Muscle layer of colon (tissue), 2 donors: Measurements from ENCODE around the gene CHMP5.

ENCODE experiments used
- H3K27ac ChIP-seq: one replicate; pipeline ENCODE4 v1.7.0; 2013; ENCODE audit warnings: low read depth, mild to moderate bottlenecking, low read length, moderate library complexity
- H3K27me3 ChIP-seq, 2 donors: one replicate each; pipeline ENCODE4 v1.7.0; 2013; ENCODE audit warnings: low read length in 2 of 2, mild to moderate bottlenecking in 2 of 2; ENCODE audit not compliant: insufficient read depth in 2 of 2, control insufficient read depth in 1 of 2
- H3K36me3 ChIP-seq: one replicate; pipeline ENCODE4 v1.7.0; 2013; ENCODE audit warnings: mild to moderate bottlenecking, low read length; ENCODE audit not compliant: insufficient read depth
- H3K4me1 ChIP-seq: one replicate; pipeline ENCODE4 v1.7.0; 2013; ENCODE audit warnings: mild to moderate bottlenecking, low read length; ENCODE audit not compliant: insufficient read depth
- H3K4me3 ChIP-seq, 2 donors: one replicate each; pipeline ENCODE4 v1.7.0; 2013; ENCODE audit warnings: low read length in 2 of 2, low read depth in 1 of 2, mild to moderate bottlenecking in 1 of 2, moderate library complexity in 1 of 2
- H3K9ac ChIP-seq: one replicate; pipeline ENCODE4 v1.7.0; 2013; ENCODE audit warnings: low read length
- H3K9me3 ChIP-seq: one replicate; pipeline ENCODE4 v1.7.0; 2013; ENCODE audit warnings: mild to moderate bottlenecking, low read length
- donor health status: abdominal sarcoma.
- donor health status: Adenocarcinoma of cecum.

CHMP5 gene

GRCh38 chr9:33230756-33231622, 33.9 kb upstream of the CHMP5 start:
- Histone ChIP-seq H3K9ac (no peak overlapping the region), H3K4me3 (no peak overlapping the region), H3K36me3 (no peaks in the 10 kb centered on the region), H3K9me3 (no peaks in the 10 kb centered on the region), H3K27ac (no peak overlapping the region), H3K4me1 (no peaks in the 10 kb centered on the region), H3K27me3 (no peaks in the 10 kb centered on the region)

- Histone ChIP-seq H3K4me3 (no peak overlapping the region), H3K9me3 (no peaks in the 10 kb centered on the region), H3K36me3 (no peaks in the 10 kb centered on the region), H3K4me1 (no peaks in the 10 kb centered on the region), H3K27me3 (no peaks in the 10 kb centered on the region), H3K9ac (no peak overlapping the region), H3K27ac (no peak overlapping the region)
These were observed 33.3 kb upstream of the CHMP5 start for GRCh38 chr9:33231623-33231942.

GRCh38 chr9:33232815-33233214, 32.0 kb upstream of the CHMP5 start:
- Histone ChIP-seq H3K27ac (no peak overlapping the region), H3K36me3 (no peaks in the 10 kb centered on the region), H3K9ac (no peak overlapping the region), H3K4me3 (no peak overlapping the region), H3K9me3 (no peaks in the 10 kb centered on the region), H3K4me1 (no peaks in the 10 kb centered on the region), H3K27me3 (no peaks in the 10 kb centered on the region)

DNA sequence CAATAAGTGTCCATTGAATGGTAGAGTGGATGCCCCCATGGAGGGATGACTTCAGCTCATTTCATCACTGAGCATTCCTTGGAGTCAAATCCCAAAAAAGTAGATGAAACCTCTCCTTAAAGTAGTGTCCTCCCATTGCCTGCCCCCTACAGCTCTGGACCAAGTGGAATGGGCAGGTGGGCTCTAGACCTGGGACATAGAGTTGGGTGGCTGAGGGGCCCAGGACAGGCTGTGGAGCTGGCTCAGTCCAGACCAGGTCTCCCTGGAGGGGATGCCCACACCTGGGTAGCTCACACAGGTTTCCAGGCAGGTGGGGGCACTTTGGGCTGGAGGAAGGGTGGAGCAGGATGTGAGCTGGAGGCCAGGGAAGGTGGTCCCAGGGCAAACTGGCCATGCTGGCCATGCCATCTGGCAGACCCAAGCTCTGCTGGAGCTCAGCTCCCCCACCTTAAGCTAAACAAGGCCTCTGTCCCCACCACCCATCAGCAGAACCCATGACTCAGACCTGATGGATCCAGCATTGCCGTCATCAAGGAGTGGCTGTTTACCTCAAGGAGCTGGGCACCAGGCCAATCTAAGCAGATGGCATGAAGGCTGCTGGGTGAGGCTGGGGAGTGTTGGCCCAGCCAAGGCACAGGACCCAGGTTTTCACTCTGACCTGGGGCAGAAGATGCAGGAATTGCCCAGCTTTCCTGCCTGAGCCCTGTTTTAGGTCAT, 31.1 kb upstream of the CHMP5 start:
- H3K4me1 ChIP-seq = no peaks in the 10 kb centered on the region
- no peak overlapping the region for H3K4me3 ChIP-seq
- H3K27me3 ChIP-seq = no peaks in the 10 kb centered on the region
- no peak overlapping the region for H3K27ac ChIP-seq
- no peak overlapping the region for H3K9ac ChIP-seq
- H3K36me3 ChIP-seq = no peaks in the 10 kb centered on the region
- H3K9me3 ChIP-seq = no peaks in the 10 kb centered on the region

DNA sequence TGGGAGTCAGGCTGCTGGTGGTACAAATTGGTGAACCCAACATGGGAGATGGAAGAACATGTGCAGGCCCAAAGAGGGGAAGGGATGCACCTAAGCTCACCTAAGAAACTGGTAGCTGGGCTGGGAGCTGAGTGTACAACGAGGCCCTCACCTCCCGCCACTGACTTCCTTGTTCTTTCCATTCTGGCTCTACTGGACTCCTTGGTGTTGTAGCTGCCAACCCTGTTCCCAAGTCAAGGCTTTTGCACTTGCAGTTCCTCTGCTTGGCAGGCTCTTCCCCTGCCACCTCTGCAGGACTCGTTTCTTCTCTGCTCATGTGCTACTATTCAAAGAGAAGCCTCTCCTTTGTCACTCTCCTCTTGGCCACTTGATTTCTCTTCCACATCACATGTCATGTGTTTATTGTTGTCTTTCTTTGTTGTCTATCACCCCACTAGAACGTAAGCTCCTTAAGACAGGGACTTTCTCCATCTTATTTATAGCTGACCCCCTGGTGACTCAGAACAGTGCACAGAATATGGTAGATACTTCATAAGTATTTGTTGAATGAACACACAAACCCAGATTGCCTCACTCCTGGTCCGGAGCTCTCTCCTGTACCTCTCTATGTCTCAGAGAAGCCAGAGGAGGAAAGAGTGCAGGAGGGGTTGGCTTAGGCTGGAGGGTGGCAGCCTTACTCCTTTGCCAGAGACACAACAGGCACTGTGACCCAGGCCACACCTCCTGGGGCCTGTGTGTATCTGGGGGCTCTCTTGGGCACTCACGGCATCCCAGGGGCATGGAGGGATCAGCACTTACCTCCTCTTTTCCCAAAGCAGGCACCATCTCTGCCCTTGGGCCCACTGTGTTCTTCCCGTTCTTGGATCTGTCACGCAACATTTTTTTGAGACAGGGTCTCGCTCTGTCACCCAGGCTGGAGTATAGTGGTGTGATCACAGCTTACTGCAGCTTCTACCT, 30.1 kb upstream of the CHMP5 start:
- H3K36me3 ChIP-seq = no peaks in the 10 kb centered on the region
- H3K9me3 ChIP-seq = no peaks in the 10 kb centered on the region
- H3K27ac ChIP-seq = no peak overlapping the region
- no peak overlapping the region for H3K9ac ChIP-seq
- no peak overlapping the region for H3K4me3 ChIP-seq
- no peaks in the 10 kb centered on the region for H3K4me1 ChIP-seq
- no peaks in the 10 kb centered on the region for H3K27me3 ChIP-seq

GRCh38 chr9:33236571-33236970, 28.3 kb upstream of the CHMP5 start:
- H3K9me3 ChIP-seq = no peaks in the 10 kb centered on the region
- H3K27ac ChIP-seq = no peak overlapping the region
- H3K4me1 ChIP-seq = no peaks in the 10 kb centered on the region
- H3K4me3 ChIP-seq = no peak overlapping the region
- H3K27me3 ChIP-seq = no peaks in the 10 kb centered on the region
- no peaks in the 10 kb centered on the region for H3K36me3 ChIP-seq
- no peak overlapping the region for H3K9ac ChIP-seq

DNA sequence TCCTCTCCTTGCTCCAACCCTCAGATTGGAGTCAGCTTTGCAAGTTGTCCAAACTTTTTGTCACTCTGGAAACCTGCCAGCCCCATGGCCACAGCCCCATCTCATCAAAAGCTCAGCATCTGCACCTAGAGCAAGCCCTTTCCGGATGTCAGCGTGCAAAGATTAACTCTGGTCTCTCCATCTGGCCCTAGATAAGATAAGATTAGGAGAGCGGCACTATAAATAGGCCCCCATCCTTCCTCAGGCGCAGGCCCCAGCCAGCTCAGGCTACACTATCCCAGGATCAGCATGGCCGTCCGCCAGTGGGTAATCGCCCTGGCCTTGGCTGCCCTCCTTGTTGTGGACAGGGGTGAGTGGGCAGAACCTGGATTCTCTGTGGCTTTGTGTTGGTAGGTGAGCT, 24.9 kb upstream of the CHMP5 start, which contains the start of gene SPINK4:
SPINK4 (plus strand) TSS at position 247 of the 400 bp plus-strand sequence; CDS start at position 289, 42 bp downstream.
- Histone ChIP-seq H3K9ac (no peak within 1 kb of the TSS), H3K4me1 (no peaks in the 10 kb centered on the region), H3K9me3 (no peaks in the 10 kb centered on the region), H3K27me3 (no peaks in the 10 kb centered on the region), H3K36me3 (no peaks in the 10 kb centered on the region), H3K4me3 (no peak within 1 kb of the TSS), H3K27ac (no peak within 1 kb of the TSS)

GRCh38 chr9:33241298-33241697, 23.6 kb upstream of the CHMP5 start:
- Histone ChIP-seq H3K9ac (no peak overlapping the region), H3K27ac (no peak overlapping the region), H3K4me1 (no peaks in the 10 kb centered on the region), H3K27me3 (no peaks in the 10 kb centered on the region), H3K9me3 (no peaks in the 10 kb centered on the region), H3K36me3 (no peaks in the 10 kb centered on the region), H3K4me3 (no peak overlapping the region)

- Histone ChIP-seq H3K27me3 (no peaks in the 10 kb centered on the region), H3K36me3 (no peaks in the 10 kb centered on the region), H3K4me3 (no peak overlapping the region), H3K9me3 (no peaks in the 10 kb centered on the region), H3K27ac (no peak overlapping the region), H3K4me1 (no peaks in the 10 kb centered on the region), H3K9ac (no peak overlapping the region)
These were observed 22.2 kb upstream of the CHMP5 start for GRCh38 chr9:33242609-33243134.

DNA sequence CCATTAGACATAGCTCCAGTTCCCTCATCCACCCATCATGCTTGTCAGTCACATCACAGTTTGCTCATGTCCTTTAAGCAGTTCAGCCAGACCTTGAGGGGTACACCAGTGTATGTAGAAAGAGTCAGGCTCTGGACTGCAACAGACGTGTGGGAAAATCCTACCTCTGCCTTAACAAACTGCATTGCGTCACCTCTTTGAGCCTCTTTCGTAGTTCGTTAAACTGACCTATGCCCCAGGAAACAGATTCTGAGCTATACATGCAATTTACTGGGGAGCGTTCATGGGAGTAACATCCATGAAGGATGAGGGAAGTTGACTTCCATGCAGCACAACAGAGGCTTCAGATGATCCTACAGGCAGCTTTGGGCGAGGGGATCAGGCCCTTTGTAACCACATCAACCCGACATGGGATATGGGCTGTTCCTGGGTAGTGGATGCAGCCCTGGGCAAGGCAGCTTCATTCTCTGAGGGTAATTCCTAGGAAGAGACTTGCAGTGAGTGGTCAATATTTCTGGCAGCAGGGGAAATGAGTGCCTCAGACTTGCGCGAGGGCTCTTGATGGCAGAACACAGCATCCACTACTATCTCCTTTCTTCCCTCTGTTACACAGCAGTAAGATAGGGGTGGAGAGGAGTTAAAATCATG, 20.6 kb upstream of the CHMP5 start:
- Histone ChIP-seq H3K9ac (no peak overlapping the region), H3K9me3 (no peaks in the 10 kb centered on the region), H3K4me1 (no peaks in the 10 kb centered on the region), H3K36me3 (peaks cover 11% of the 10 kb centered on the region), H3K27ac (no peak overlapping the region), H3K4me3 (no peak overlapping the region), H3K27me3 (no peaks in the 10 kb centered on the region)
